Measurements from ENCODE around the gene TMX4. TPM values are rescaled to one million over a fixed set of nuclear protein-coding genes. Genes with fewer than 3 reads are reported as not detected.
A peak's percentile ranks its signal among the peaks of the same experiment; 100 is the strongest.

The TMX4 gene
- total RNA-seq: 40.9 and 45.7 TPM in 2 replicates

DNA sequence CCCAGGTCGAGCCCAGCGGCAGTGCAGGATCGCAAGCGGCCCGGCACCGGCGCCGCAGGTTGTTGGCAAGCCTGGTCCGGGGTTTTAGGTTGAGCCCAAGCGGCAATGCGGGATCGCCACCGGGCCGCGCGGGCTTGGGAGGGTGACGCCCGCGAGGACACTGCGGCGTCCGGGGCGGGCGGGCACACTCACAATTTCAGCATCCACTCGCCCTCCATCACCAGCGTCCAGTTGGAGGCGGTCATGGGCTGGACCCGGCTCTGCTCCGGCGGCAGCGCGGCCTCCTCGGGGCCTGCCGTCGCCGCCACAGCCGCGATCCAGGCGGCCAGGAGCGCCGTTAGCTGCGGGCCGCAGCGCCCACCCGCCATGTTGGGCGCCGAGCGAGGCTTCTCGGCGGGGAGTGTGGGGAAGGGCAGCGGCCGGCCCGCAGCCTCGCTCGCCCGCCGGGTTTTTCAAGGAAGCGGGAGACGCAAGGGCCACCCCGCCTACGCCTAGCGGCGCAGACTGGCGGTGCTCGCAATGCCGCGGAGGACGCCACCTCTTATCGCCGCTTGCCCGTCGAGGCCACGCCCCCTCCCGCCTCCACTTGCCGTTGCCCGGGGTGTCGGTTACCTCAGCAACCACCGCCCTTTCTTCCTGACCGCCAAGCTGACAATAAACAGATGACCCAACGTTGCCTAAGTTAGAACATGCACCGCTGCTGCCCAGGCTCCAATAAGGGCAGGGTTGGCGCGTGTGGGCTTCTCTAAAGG is at the start of gene TMX4:
Gene TMX4, minus strand, starts transcription at position 516 of the 752 bp plus-strand sequence. Its CDS starts 148 bp downstream, at position 368.
- H3K27ac ChIP-seq (ENCODE audit: low read depth, low read length): peak within 1 kb of the TSS; percentile 69

DNA sequence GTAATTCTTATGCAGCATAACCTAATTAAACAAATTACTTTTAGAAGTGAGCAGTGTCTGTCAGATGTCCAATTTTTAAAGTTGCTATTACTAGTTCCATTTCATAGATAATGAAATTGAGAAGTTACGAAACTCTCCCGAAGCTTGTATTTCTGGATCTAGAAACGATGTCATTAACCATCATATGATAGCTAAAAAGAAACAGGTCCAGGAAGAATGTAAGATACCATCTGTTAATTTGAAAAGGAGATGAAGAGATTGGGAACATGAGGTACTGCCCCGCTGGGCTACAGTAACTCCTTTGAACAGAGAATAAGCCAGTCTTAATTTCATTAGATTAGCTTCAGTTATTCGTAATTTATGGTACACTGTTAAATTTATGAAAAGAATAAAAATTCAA is 47.5 kb upstream of the TMX4 start:
- TF ChIP-seq CTCF (IDR thresholded peaks at IDR 0.05; ENCODE audit: extremely low read depth, low read depth, low read length): no peak
- no peak for DNase-seq (ENCODE audit: insufficient read length, low spot score, missing footprints)
- H3K27me3 ChIP-seq (ENCODE audit: insufficient read depth, low read length): peaks cover 11% of the 10 kb centered on the region

More for the DNA sequence above, at the start of gene TMX4:
- TF ChIP-seq CTCF (IDR thresholded peaks at IDR 0.05; ENCODE audit: extremely low read depth, low read depth, low read length): peak; percentile 20
- H3K9me3 ChIP-seq (ENCODE audit: low read depth, low read length): no peaks in the 10 kb centered on the region
- no peaks in the 10 kb centered on the region for H4K20me1 ChIP-seq (ENCODE audit: insufficient read depth, low read length)
- no peaks in the 10 kb centered on the region for H3K27me3 ChIP-seq (ENCODE audit: insufficient read depth, low read length)
- peaks cover 13% of the 10 kb centered on the region for H3K4me1 ChIP-seq (ENCODE audit: insufficient read depth, low read length)
- H3K4me3 ChIP-seq (ENCODE audit: insufficient read depth, low read length): peak within 1 kb of the TSS; percentile 86
- peak within 1 kb of the TSS; percentile 73 for H2AFZ ChIP-seq (ENCODE audit: low read length)
- peak; percentile 98 for DNase-seq (ENCODE audit: insufficient read length, low spot score, missing footprints)
- H3K4me2 ChIP-seq (ENCODE audit: insufficient read depth, low read length): peak within 1 kb of the TSS; percentile 94
- no peaks in the 10 kb centered on the region for H3K36me3 ChIP-seq (ENCODE audit: insufficient read depth, low read length)
- peaks cover 28% of the 10 kb centered on the region for H3K79me2 ChIP-seq (ENCODE audit: insufficient read depth, low read length)

GRCh38 chr20:8066662-8067061 is 47.1 kb upstream of the TMX4 start:
- no peak overlapping the region for H3K4me2 ChIP-seq (ENCODE audit: insufficient read depth, low read length)
- H3K4me3 ChIP-seq (ENCODE audit: insufficient read depth, low read length): no peak overlapping the region
- no peak overlapping the region for H2AFZ ChIP-seq (ENCODE audit: low read length)
- no peaks in the 10 kb centered on the region for H3K79me2 ChIP-seq (ENCODE audit: insufficient read depth, low read length)
- H4K20me1 ChIP-seq (ENCODE audit: insufficient read depth, low read length): no peaks in the 10 kb centered on the region
- TF ChIP-seq CTCF (IDR thresholded peaks at IDR 0.05; ENCODE audit: extremely low read depth, low read depth, low read length): no peak
- H3K27ac ChIP-seq (ENCODE audit: low read depth, low read length): no peak overlapping the region
- no peaks in the 10 kb centered on the region for H3K4me1 ChIP-seq (ENCODE audit: insufficient read depth, low read length)
- H3K9me3 ChIP-seq (ENCODE audit: low read depth, low read length): no peaks in the 10 kb centered on the region
- no peaks in the 10 kb centered on the region for H3K36me3 ChIP-seq (ENCODE audit: insufficient read depth, low read length)
- peaks cover 11% of the 10 kb centered on the region for H3K27me3 ChIP-seq (ENCODE audit: insufficient read depth, low read length)
- DNase-seq (ENCODE audit: insufficient read length, low spot score, missing footprints): no peak

More for the DNA sequence above, 47.5 kb upstream of the TMX4 start:
- no peak overlapping the region for H2AFZ ChIP-seq (ENCODE audit: low read length)
- no peaks in the 10 kb centered on the region for H3K4me1 ChIP-seq (ENCODE audit: insufficient read depth, low read length)
- no peak overlapping the region for H3K4me2 ChIP-seq (ENCODE audit: insufficient read depth, low read length)
- no peak overlapping the region for H3K4me3 ChIP-seq (ENCODE audit: insufficient read depth, low read length)
- H3K9me3 ChIP-seq (ENCODE audit: low read depth, low read length): no peaks in the 10 kb centered on the region
- H4K20me1 ChIP-seq (ENCODE audit: insufficient read depth, low read length): no peaks in the 10 kb centered on the region
- H3K36me3 ChIP-seq (ENCODE audit: insufficient read depth, low read length): no peaks in the 10 kb centered on the region
- no peaks in the 10 kb centered on the region for H3K79me2 ChIP-seq (ENCODE audit: insufficient read depth, low read length)
- no peak overlapping the region for H3K27ac ChIP-seq (ENCODE audit: low read depth, low read length)

DNA sequence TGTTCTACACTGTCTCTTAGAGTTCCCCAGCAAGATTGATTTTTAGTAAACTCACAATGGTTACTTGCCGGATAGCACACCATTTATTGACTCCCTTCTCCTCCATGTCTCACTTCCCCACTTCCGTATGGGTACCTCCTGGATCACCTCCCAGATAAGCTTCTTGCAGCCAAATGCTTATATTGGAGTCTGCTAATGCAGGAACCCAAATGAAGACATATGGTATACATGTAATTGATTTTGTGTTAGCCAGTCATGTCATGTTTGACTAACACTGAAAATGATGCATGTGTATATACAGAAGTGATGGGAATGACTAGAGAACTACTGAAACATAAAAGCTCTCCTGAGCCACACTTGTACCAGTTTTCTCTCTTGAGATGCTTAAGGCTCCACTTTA is 46.1 kb upstream of the TMX4 start:
- Histone ChIP-seq H3K9me3 (ENCODE audit: low read depth, low read length) (no peaks in the 10 kb centered on the region), H4K20me1 (ENCODE audit: insufficient read depth, low read length) (no peaks in the 10 kb centered on the region), H3K27ac (ENCODE audit: low read depth, low read length) (no peak overlapping the region), H3K4me2 (ENCODE audit: insufficient read depth, low read length) (no peak overlapping the region), H2AFZ (ENCODE audit: low read length) (no peak overlapping the region), H3K4me1 (ENCODE audit: insufficient read depth, low read length) (no peaks in the 10 kb centered on the region), H3K27me3 (ENCODE audit: insufficient read depth, low read length) (peaks cover 11% of the 10 kb centered on the region), H3K36me3 (ENCODE audit: insufficient read depth, low read length) (no peaks in the 10 kb centered on the region), H3K4me3 (ENCODE audit: insufficient read depth, low read length) (no peak overlapping the region), H3K79me2 (ENCODE audit: insufficient read depth, low read length) (no peaks in the 10 kb centered on the region)
- no peak for DNase-seq (ENCODE audit: insufficient read length, low spot score, missing footprints)
- TF ChIP-seq CTCF (IDR thresholded peaks at IDR 0.05; ENCODE audit: extremely low read depth, low read depth, low read length): no peak
